Measurements from ENCODE around the gene WDR70.

The WDR70 gene

GRCh38 chr5:37757980-37758582, 379.0 kb downstream of the WDR70 start:
- no peak for TF ChIP-seq CTCF (conservative IDR thresholded peaks at IDR 0.05; ENCODE audit: low read depth, low read length)

GRCh38 chr5:37767251-37767650, 388.1 kb downstream of the WDR70 start:
- no peaks in the 10 kb centered on the region for H3K79me2 ChIP-seq (ENCODE audit: insufficient read depth, low read depth)
- H3K4me2 ChIP-seq: no peak overlapping the region
- H4K20me1 ChIP-seq (ENCODE audit: insufficient read depth): no peaks in the 10 kb centered on the region
- H3K9ac ChIP-seq: no peak overlapping the region
- TF ChIP-seq CTCF (conservative IDR thresholded peaks at IDR 0.05; ENCODE audit: low read depth, low read length): no peak
- no peaks in the 10 kb centered on the region for H3K27me3 ChIP-seq (ENCODE audit: insufficient read depth, low read depth)
- no peaks in the 10 kb centered on the region for H3K4me1 ChIP-seq (ENCODE audit: low read depth, poor library complexity, severe bottlenecking)
- no peaks in the 10 kb centered on the region for H3K36me3 ChIP-seq (ENCODE audit: insufficient read depth)
- H3K4me3 ChIP-seq (IDR thresholded peaks at IDR 0.05; ENCODE audit: insufficient read depth, low read depth, low read length): no peak overlapping the region
- no peak overlapping the region for H2AFZ ChIP-seq (ENCODE audit: low read depth)
- H3K27ac ChIP-seq: no peak overlapping the region

More at GRCh38 chr5:37757980-37758582, 379.0 kb downstream of the WDR70 start:
- no peak overlapping the region for H2AFZ ChIP-seq (ENCODE audit: low read depth)
- H4K20me1 ChIP-seq (ENCODE audit: insufficient read depth): no peaks in the 10 kb centered on the region
- H3K4me2 ChIP-seq: no peak overlapping the region
- H3K4me3 ChIP-seq (IDR thresholded peaks at IDR 0.05; ENCODE audit: insufficient read depth, low read depth, low read length): no peak overlapping the region
- no peaks in the 10 kb centered on the region for H3K27me3 ChIP-seq (ENCODE audit: insufficient read depth, low read depth)
- no peak overlapping the region for H3K9ac ChIP-seq
- H3K79me2 ChIP-seq (ENCODE audit: insufficient read depth, low read depth): no peaks in the 10 kb centered on the region
- H3K4me1 ChIP-seq (ENCODE audit: low read depth, poor library complexity, severe bottlenecking): no peaks in the 10 kb centered on the region
- no peak overlapping the region for H3K27ac ChIP-seq
- no peaks in the 10 kb centered on the region for H3K36me3 ChIP-seq (ENCODE audit: insufficient read depth)

- H3K9ac ChIP-seq: no peak overlapping the region
- no peak for TF ChIP-seq CTCF (conservative IDR thresholded peaks at IDR 0.05; ENCODE audit: low read depth, low read length)
Measured at GRCh38 chr5:37767961-37768360, 388.8 kb downstream of the WDR70 start.

GRCh38 chr5:37768371-37768770, 389.3 kb downstream of the WDR70 start:
- H3K27ac ChIP-seq: no peak overlapping the region
- H4K20me1 ChIP-seq (ENCODE audit: insufficient read depth): no peaks in the 10 kb centered on the region
- no peaks in the 10 kb centered on the region for H3K4me1 ChIP-seq (ENCODE audit: low read depth, poor library complexity, severe bottlenecking)
- H3K4me3 ChIP-seq (IDR thresholded peaks at IDR 0.05; ENCODE audit: insufficient read depth, low read depth, low read length): no peak overlapping the region
- H3K36me3 ChIP-seq (ENCODE audit: insufficient read depth): no peaks in the 10 kb centered on the region
- H3K79me2 ChIP-seq (ENCODE audit: insufficient read depth, low read depth): no peaks in the 10 kb centered on the region
- H3K4me2 ChIP-seq: no peak overlapping the region
- H3K27me3 ChIP-seq (ENCODE audit: insufficient read depth, low read depth): no peaks in the 10 kb centered on the region
- no peak overlapping the region for H3K9ac ChIP-seq
- no peak for TF ChIP-seq CTCF (conservative IDR thresholded peaks at IDR 0.05; ENCODE audit: low read depth, low read length)
- H2AFZ ChIP-seq (ENCODE audit: low read depth): no peak overlapping the region

More at GRCh38 chr5:37767961-37768360, 388.8 kb downstream of the WDR70 start:
- Histone ChIP-seq H3K27me3 (ENCODE audit: insufficient read depth, low read depth) (no peaks in the 10 kb centered on the region), H3K36me3 (ENCODE audit: insufficient read depth) (no peaks in the 10 kb centered on the region), H2AFZ (ENCODE audit: low read depth) (no peak overlapping the region), H4K20me1 (ENCODE audit: insufficient read depth) (no peaks in the 10 kb centered on the region), H3K4me3 (IDR thresholded peaks at IDR 0.05; ENCODE audit: insufficient read depth, low read depth, low read length) (no peak overlapping the region), H3K79me2 (ENCODE audit: insufficient read depth, low read depth) (no peaks in the 10 kb centered on the region), H3K27ac (no peak overlapping the region), H3K4me1 (ENCODE audit: low read depth, poor library complexity, severe bottlenecking) (no peaks in the 10 kb centered on the region), H3K4me2 (no peak overlapping the region)

All from KMS-11 (cell line).